Lower leg skin (tissue), 4 donors: Measurements from ENCODE around the gene LYSET. TPM values are rescaled to one million over a fixed set of nuclear protein-coding genes. Genes with fewer than 3 reads are reported as not detected.

Source experiments
- DNase-seq, 2 donors: peaks; one replicate each; pipeline ENCODE4 v3.0.0-alpha.2; 2019; ENCODE audit warnings: low spot score in 2 of 2
- H3K4me3 ChIP-seq: fragments of 200-600 bp; sonication (generic); 2 replicates; pipeline ENCODE4 v1.5.1; 2017; ENCODE audit warnings: mild to moderate bottlenecking, low read depth; ENCODE audit not compliant: poor library complexity, severe bottlenecking
- CTCF ChIP-seq, 3 donors: fragments of 450-650 bp; IDR thresholded peaks; one replicate each; pipeline ENCODE4 v1.5.1; 2016; ENCODE audit warnings: antibody characterized with exemption in 3 of 3, mild to moderate bottlenecking in 3 of 3, moderate library complexity in 2 of 3
- POLR2A ChIP-seq, 2 donors: fragments of 450-650 bp; IDR thresholded peaks; one replicate each; pipeline ENCODE4 v1.6.1; 2016 to 2017; ENCODE audit warnings: antibody characterized with exemption in 2 of 2, mild to moderate bottlenecking in 1 of 2, moderate library complexity in 1 of 2
- WGBS, 2 donors: methylation state at CpG; one replicate each; pipeline ENCODE4 v1.1.5; 2018; 5-methylcytosine and 5-hydroxymethylcytosine counted together
- intact Hi-C: fragments of 100-400 bp; cut with DNase I; formaldehyde crosslinking; loops from one replicate; pipeline ENCODE4 v1.15.0; 2023; ENCODE audit warnings: low total_unique reads
- total RNA-seq, 4 donors: library from RNA; depleted of rRNA; stranded (reverse); fragments of >200 nt; gene quantifications; one replicate each; pipeline ENCODE4 v1.1.0, GENCODE V29; 2016

The LYSET gene
- total RNA-seq, 4 donors from 2014 or later: 3.1 to 9.1 (median 4.4) TPM

- no peak for DNase-seq
- intact Hi-C loops: no loop called here
- TF ChIP-seq CTCF (IDR thresholded peaks at IDR 0.05) (no peak), POLR2A (IDR thresholded peaks at IDR 0.05) (no peak)
- H3K4me3 ChIP-seq: no peak overlapping the region
- 100% methylated on average over 1 of the region's 1 CpG for whole genome bisulfite sequencing, 2 donors
Measured at GRCh38 chr14:93195316-93195999, 10.3 kb downstream of the LYSET start.

GRCh38 chr14:93199031-93199430 is 13.9 kb downstream of the LYSET start:
- 92 to 98% methylated on average over 4 of the region's 4 CpGs for WGBS, 2 donors
- no peak for DNase-seq
- no peak overlapping the region for H3K4me3 ChIP-seq
- intact Hi-C loops: no loop called here
- TF ChIP-seq CTCF (IDR thresholded peaks at IDR 0.05): no peak

GRCh38 chr14:93200553-93200952 is 15.4 kb downstream of the LYSET start:
- intact Hi-C loops: no loop called here
- H3K4me3 ChIP-seq: no peak overlapping the region
- 94 to 95% methylated on average over 5 of the region's 5 CpGs for WGBS, 2 donors
- TF ChIP-seq POLR2A (IDR thresholded peaks at IDR 0.05) (no peak), CTCF (IDR thresholded peaks at IDR 0.05) (no peak)
- no peak for DNase-seq

- TF ChIP-seq CTCF (IDR thresholded peaks at IDR 0.05) (no peak), POLR2A (IDR thresholded peaks at IDR 0.05) (no peak)
- DNase-seq: no peak
- intact Hi-C loops: no loop called here
- WGBS, 2 donors: 74 to 76% methylated on average over 7 of the region's 7 CpGs
- H3K4me3 ChIP-seq: no peak overlapping the region
Measured at GRCh38 chr14:93201155-93201704, 16.1 kb downstream of the LYSET start.

- TF ChIP-seq POLR2A (IDR thresholded peaks at IDR 0.05) (no peak), CTCF (IDR thresholded peaks at IDR 0.05) (no peak)
- peak; percentile 95 to 99 for DNase-seq
- H3K4me3 ChIP-seq: peak within 1 kb of the TSS; percentile 74
- 0 to 1% methylated on average over 63 of the region's 65 CpGs for WGBS, 2 donors
- intact Hi-C loops: no loop called here
Measured at GRCh38 chr14:93206793-93207467, 21.8 kb downstream of the LYSET start, which contains the start of the genes GON7 and UBR7. GON7 (minus strand) TSS chr14:93207065; CDS start chr14:93207037, 28 bp downstream. UBR7 (plus strand) TSS chr14:93207256; CDS start chr14:93207292, 36 bp downstream.
